Uterus (tissue), 2 donors: ENCODE measurements around the gene ADCY4.

Experiments
- CTCF ChIP-seq, 4 experiments: fragments of 200-600 bp in 2 of 4; fragments of 450-650 bp in 2 of 4; sonication (generic) in 2 of 4; IDR thresholded peaks; one replicate each; pipeline ENCODE4 v1.5.1; 2016 to 2019; ENCODE audit warnings: antibody characterized with exemption in 4 of 4, mild to moderate bottlenecking in 2 of 4, moderate library complexity in 1 of 4
- POLR2A ChIP-seq, 2 donors: fragments of 450-650 bp; IDR thresholded peaks; one replicate each; pipeline ENCODE4 v1.6.1; 2016; ENCODE audit warnings: antibody characterized with exemption in 2 of 2, mild to moderate bottlenecking in 1 of 2, moderate library complexity in 1 of 2

GRCh38 chr14:24337824-24338175 lies 2.9 kb upstream of the ADCY4 start:
- TF ChIP-seq CTCF (IDR thresholded peaks at IDR 0.05) (no peak), POLR2A (IDR thresholded peaks at IDR 0.05) (no peak)
